ENCODE measurements around the gene CDKN2B-AS1.

The CDKN2B-AS1 gene

DNA sequence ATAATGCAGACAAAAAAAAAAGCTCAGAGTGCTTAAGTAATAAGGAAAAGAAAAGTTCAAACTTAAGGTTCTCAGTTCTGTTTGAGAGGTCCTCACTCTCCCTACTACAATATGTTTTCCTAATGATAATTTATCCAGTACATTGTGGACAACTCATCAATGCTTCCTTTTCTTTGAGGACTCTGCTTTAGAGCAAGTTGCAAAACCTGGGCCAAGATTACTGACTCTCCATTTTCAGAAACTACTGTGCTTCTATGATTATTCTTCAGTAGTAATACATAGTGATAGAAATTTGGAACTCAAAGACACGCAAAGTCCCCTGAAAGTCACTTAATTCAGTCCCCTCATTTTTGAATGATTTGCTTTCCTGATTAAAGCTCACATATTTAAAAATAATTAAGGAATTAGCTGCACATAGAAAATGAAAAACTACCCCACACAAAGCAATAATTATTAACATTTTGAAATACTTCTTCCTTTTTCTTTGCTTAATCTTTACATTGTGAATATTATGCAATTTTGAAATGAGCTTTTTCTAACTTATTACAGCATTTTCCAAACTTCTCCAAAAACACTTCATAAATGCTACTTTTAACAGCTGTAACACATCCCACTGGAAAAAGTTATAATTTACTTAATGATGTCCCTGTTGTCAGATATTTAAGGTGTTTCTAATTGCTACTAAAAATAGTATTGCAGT lies 11.6 kb upstream of the CDKN2B-AS1 start:
- no peak for DNase-seq

DNA sequence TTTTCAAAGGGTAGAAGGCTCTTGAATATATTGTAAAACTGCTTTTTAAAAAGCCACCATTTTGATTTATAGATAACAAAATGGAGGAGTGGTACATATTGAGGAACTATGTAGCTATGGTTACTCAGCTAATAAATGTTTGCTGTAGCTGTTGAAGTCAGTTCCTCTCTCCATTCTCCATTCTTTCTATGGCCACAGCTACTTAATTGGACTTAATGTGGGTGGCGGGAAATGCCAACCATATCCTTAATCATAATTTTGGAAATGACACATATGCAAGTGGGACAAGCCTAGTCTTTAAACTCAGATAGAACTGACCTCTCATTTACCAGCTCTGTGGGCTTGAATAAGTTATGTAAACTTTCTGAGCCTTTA lies 11.0 kb upstream of the CDKN2B-AS1 start:
- DNase-seq: no peak

DNA sequence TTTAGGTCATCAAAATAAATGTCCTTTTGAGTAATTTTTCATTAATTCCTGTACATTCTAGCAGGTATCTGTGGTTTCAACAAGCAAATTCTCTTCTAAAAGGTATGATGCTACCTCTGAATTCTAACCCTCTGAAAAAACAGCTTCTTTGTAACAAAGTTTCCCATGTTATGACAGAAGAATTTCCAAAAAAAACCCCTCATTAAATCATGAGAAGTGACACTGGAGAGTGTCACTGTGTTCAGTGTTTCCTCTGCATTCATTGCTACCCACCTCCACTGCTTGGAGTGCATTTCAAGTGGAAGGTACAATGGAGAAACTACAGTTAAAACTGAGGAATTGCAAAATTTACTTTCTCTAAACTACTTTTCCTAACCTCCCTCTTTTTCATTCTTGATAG lies 10.5 kb upstream of the CDKN2B-AS1 start:
- no peak for DNase-seq

DNA sequence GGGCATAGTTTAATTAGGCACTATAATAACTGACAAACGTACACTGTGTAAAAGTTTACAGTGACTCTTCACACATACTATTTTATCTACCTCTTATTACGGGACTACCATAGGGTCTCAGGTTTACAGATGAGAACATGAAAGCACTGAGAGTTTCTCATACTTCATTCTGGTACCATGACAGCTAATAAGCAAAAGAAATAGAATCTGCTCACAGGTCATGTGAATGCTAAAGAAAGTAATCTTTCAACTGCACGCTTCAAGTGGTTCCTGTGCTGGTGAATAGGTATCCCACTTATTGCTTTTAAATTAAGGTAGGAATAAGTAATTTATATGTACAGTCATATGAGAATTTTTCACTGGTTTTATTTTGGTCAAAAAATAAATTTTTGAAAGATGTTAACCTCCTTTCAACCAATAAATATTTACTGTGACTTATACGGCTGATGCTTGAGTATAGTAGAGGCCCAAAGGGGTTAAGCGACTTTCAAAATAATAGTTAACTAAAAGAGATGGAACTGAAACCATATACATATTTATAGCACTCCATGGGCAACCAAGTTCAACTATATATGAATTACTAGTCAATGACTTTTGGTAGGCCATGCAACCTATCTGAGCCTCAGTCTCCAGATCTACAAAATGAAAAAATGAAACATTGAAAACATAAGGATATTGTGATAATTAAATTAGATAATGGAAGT lies 8.5 kb upstream of the CDKN2B-AS1 start:
- no peak for DNase-seq

DNA sequence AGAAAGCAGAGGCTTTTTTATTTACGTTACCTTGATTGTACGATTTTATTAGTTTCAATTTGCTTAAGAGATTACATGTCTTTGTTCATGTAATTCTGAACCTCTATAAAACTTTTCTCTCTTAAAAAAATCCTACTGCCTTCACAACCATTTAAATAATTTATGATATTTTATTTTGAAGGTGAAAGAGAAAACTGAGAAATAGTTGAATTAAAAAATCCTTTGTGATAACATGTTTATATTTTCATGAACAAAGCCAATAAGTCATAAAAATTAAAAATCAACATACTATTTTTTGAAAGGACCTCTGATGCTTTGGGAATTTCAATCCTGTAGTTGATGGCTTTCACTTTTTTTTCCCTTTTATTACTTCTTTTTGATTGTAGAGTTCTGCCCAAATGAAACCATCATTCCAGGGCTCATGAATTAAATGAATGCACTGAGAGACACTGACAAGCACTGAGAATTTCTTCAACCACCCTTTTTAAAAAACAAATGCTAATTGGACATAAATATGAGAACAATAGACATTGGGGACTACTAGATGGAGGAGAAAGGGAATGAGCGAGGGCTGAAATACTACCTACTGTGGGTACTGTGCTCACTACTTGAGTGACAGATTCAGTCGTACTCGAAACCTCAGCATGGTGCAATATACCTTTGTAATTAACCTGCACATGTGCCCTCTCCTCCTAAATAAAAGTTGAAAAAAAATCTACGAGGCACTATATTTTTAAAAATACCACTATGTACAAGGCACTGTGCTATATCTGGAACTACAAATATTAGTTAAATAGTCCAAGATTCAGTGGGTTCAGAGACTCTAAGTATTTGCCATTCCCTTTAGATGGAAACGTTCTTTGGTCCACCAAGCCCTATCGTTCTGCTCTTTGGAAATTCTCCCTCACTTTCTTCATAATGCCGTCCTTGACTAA lies 6.3 kb upstream of the CDKN2B-AS1 start:
- DNase-seq: no peak

DNA sequence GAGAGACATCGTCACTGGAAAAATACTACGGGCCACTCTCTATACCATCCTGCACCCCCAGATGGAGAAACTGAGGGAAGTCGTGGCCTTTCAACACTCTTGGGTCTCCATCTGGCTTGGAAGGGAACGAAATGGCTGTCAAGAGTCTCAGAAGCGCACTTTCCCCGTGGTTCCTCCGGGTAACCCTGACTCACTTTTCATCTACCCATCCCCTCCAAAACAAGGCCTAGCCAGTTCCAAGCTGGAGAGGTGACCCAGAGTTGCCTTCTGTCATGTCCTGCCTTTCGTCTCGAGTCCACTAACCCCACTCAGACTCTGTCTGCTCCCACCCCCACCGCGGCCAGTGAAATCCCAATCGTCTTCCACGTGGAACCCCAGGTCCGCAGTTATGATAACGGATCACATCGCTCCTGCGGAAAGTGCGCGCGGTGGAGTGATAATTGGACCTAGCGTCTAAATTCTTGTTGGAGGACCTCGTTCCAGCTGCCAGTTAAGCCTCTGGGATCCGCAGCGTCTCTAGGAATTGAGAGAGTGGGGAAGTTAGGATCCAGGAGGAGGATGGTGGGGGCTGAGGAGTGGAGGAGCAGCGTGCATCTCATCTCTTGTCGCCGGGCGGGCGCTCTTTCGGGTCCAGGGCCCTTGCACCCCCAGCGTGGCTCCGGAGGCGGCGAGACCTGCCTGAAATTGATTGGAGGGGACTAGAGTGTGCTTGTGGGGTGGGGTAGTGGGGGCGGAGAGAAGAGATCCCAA lies 5.0 kb upstream of the CDKN2B-AS1 start:
- no peak for DNase-seq

DNA sequence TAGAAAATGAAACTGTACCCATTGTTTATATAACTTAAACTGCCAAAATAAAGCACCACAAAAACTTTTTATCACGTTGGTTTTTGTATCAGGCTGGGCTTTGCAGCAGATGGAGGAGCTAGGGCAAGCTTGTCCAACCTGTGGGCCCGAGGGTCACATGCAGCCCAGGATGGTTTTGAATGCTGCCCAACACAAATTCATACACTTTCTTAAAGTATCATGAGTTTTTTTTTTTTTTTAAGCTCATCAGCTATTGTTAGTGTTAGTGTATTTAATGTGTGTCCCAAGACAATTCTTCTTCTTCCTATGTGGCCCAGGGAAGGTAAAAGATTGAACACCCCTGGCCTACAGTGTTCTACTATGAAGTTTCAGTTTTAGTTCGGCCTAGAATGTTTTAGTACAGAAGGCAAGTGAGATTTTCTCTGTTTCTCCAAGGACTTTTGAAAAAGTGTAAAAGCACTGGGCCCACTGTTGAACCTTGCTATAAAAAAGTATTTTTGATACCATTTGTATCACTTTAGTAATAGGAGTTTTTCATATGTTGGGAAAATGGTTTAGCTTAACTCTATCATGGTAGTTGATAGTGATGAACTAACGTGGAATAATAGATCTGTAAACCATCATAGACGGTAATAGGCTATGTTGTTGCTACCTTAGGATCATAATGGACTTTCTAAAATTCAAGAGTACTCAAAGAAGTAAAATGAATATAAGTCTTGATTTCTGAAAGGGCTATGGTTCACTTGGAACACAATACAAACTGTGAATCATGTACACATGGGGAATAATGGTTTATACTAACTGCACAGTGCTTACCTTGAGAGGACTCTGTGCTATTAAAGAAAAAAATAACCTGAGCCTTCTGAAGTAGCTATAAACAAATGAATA lies 3.3 kb upstream of the CDKN2B-AS1 start:
- DNase-seq: no peak

DNA sequence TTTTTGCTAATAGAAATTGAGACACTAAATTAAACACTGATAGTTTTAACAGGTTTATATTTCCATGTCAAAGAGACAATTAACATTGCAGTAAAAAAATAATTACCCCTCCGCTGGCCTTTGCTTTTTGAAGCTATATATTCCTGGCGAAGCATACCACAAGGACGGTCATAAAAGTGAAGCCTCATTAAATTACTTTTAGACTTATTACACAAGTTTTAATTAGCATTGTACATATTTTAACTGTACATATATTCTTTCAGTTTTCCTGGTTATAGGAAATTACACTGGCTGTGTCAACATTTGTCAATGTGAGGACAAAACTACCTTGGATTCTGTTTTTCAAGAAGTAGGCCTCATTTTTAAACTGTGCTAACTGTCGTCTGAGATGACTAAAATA lies 1.6 kb upstream of the CDKN2B-AS1 start:
- DNase-seq: no peak

DNA sequence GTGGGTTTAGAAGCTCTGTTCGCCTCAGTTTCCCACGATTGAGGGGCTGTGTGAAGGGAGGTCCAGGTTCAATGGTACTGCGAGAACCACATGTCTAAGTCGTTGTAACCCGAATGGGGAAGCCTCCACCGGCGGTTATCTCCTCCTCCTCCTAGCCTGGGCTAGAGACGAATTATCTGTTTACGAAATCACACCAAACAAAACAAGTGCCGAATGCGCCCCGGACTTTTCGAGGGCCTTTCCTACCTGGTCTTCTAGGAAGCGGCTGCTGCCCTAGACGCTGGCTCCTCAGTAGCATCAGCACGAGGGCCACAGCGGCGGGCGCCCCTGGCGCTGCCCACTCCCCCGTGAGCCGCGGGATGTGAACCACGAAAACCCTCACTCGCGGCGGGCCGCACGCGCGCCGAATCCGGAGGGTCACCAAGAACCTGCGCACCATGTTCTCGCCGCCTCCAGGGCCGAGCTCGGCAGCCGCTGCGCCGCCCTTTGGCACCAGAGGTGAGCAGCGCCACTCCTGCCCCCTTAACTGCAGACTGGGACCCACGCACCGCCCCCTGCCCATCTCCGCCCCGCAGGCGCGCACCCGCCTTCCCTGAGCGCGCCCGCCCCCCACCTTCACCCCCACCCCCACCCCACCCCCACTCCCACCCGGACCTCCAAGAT lies 567 bp upstream of the CDKN2B-AS1 start, which contains the start of gene CDKN2A:
Gene CDKN2A, minus strand, starts transcription at position 500 of the 663 bp plus-strand sequence.
- peak; percentile 61 to 71 for DNase-seq

DNA sequence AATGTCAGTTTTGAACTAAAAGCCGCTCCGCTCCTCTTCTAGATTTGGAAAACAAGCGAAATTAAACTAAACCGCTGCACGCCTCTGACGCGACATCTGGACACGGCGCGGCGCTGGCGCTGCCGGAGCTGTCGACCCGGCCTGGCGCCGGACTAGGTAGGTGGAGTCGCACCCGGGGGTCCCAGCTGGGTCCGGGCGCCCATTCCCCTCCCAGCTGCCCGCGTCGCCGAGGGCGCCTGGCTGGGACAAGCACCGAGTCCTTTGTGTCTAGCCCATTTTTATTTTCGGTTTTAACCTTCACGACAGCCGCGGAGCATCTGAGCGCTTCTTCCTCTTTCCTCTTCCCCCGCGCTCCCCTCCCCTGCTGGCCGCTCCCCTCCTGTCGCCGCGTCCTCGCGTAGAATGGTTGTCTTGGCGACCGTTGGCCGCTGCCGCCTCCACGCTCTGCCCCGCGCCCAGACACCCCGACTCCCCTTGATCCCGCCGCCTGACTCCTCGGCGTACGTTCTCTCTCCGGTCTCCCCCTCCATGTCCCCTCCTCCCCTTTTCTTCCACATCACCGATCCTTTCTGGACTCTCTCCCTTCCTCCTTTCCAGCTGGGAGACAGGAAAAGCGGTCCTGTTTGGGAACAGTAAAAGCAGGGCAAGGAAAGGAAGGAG lies 545 bp downstream of the CDKN2B-AS1 start:
- peak; percentile 88 to 89 for DNase-seq

DNA sequence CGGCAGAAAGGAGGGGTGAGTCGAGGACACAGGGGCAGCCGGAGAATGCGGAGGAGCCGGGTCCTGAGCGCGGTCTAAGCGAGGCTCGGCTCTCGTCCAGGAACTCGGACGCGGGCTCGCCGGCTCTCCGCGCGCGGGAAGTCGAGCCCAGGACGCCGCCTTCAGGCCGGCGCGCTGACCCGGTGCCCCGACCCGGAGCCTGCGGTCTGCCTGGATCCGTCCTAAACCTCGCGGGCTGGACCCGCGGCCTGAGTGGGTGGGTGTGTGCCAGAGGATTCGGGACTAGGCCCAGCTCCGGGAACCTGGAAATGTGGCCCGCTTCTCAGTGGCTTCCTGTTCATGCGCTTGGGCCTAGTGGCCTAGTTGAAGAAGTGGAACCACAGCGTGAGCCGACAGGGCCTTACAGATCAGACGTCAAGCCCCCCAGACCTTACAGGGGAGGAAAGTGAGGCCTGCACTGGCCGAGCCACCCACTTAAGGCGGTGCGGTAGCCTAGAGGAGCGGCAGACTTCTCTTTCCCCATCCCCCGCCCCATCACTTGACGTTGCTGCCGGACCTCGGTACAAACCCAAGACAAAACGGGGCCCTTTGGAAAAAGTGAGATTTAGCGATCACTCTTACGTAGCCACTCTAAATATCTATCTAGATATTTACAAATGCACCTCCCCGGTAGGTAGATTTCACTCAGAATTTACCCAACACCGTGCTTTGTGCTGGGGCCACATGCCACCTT lies 1.2 kb downstream of the CDKN2B-AS1 start:
- peak in 1 of 2 donors; percentile 40 for DNase-seq

DNA sequence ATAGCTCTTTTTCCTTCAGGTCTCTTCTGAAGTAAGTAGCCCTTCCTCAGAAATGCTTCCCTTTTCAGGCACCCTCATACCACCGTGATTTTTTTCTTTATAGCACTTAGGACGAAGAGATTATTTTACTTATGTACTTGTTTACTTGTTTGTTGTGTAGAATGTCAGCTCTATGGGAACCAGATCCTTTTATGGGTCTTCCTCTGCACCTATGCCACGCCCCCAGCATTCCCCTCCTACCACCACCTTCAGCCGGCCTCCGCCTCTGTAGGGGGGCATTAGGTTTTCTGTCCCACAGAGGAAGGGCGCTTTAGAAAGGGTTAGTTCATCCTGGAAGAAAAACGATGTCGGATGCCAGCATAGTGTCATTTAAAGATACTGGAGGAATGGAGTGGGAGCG lies 1.8 kb downstream of the CDKN2B-AS1 start:
- no peak for DNase-seq

DNA sequence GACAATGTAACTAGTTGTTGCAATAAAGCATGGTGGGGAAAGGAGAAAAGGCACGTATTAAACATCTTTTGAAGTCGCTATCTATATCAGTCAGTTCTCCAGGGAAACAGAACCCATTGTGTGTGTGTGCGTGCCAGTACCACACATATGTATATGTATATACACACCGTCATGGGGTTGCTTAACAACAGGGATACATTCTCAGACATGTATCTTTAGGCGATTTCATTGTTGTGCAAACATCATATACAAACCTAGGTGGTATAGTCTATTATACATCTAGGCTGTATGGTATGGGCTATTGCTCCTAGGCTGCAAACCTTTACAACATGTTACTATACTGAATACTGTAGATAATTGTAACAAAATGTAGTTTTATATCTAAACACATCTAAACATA lies 2.3 kb downstream of the CDKN2B-AS1 start:
- no peak for DNase-seq

DNA sequence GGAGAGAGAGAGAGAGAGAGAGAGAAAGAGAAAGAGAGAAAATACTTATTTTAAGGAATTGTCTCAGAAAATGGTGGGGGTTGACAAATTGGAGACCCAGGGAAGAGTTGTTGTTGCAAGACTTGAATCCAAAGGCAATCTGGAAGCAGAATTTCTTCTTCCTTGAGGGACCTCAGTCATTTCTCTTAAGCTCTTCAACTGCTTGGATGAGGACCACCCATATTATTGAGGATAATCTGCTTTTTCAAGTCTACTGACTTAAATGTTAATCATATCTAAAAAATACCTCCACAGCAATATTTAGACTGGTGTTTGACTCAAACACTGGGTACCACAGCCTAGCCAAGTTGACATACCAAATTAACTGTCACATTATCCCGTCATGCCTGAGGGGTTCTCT lies 2.9 kb downstream of the CDKN2B-AS1 start:
- no peak for DNase-seq

DNA sequence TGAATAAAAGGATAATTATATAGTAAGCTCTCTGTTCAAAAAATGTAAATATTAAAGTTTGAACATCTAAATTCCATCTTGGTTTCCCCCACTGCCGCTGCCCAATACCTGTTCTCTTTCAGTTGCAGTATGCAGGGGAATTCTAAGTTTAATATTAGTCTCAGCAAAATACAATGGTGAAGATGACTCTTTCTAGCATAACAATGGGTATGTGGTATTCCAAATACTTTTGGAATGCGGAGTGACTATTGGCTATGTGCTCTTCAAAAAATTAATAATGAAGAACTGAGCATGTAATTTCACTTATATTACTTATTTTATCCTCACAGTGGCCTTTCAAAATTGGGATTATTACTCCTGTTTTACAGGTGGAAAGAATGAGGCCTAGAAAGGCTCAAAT lies 3.4 kb downstream of the CDKN2B-AS1 start:
- DNase-seq: no peak

DNA sequence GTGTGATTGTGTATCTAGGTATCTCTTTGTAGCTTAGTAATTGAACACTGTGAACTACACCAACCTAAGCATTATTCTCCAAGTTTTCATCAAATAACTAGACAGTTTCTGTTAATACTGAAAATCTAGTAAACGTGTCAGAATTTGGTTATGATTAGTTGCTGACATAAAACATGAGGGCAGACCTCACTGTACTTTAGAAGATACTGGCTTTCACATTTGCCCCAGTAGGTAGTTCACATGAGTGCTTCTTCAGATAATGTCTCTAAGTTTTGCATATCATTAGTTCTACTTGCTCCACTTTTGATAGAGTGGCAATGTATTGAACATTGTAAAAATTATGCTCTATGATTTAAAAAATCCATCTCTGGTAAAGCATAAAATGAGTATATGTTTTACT lies 7.4 kb downstream of the CDKN2B-AS1 start:
- DNase-seq: no peak

DNA sequence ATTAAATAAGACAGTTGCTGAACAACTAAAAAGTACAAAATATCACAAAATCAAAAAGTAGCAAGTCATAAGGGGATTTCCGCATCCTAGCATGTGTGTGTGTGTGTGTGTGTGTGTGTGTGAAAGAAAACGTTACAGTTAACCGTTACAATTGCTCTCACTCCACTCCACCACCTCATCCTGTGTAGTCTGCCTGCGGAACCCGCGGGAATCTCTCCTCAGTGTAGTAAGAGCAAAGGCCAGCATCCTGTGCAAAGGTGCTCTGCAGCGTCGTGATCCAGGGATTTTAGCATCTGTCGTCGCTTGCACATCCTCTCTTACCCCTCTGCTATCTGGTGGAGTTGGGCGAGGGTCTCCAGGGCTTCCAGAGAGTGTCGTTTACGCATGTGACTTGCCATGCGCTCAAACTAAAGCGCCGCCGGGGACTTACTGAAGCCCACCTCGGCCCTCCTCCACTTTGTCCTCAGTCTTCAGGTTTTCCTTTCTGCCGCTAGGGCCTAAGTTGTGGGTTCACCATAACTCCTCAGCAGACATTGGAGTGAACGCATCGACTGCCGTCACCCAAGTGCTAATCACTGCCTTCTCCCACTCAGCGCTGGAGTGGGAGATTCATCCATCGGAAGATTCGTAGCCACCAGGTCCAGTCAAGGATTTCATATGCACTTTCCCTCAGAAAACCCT lies 10.6 kb downstream of the CDKN2B-AS1 start:
- peak in 1 of 2 donors; percentile 38 for DNase-seq

DNA sequence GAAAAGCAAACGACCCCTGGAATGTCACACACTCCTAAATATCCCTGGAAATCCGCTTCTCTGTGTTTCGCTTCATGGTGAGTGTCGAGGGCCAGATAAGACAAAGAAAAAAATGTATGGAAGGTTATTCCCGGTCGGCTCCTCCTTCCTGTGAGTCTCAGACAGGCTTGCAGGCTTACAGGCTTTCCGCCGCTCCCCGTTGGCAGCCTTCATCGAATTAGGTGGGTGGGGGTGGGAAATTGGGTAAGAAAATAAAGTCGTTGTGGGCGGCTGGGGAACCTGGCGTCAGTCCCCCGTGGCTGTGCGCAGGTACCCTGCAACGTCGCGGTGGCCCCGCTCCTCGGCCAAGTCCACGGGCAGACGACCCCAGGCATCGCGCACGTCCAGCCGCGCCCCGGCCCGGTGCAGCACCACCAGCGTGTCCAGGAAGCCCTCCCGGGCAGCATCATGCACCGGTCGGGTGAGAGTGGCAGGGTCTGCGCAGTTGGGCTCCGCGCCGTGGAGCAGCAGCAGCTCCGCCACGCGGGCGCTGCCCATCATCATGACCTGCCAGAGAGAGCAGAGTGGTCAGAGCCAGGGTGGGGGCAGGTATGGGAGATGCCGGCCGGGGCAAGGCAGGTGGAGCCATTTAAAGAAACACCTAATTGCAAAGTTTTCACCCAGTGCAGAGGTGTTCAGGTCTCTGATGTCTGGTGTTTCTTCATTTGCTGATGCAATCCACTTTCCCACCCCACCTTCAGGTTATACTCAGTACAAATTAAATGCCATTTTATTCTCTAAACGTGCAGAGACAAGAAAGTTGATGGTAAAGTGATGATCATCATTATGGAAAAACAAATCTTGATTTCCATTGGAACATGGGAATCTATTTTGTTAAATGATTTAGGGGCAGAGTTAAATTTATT lies 11.4 kb downstream of the CDKN2B-AS1 start:
- DNase-seq: no peak

Data from CD4-positive, alpha-beta T cell treated with Interleukin-4 for 1 hour (primary cell).